SK-N-SH (cell line): ENCODE results near the gene ZSCAN10. TPM values are rescaled to one million over a fixed set of nuclear protein-coding genes. Genes with fewer than 3 reads are reported as not detected.
A peak's percentile ranks its signal among the peaks of the same experiment; 100 is the strongest.

ENCODE experiments used
- CHD2 ChIP-seq: fragments of 150-350 bp; IDR thresholded peaks from 2 replicates; pipeline ENCODE4 v1.6.1; 2018; ENCODE audit warnings: low read length; ENCODE audit not compliant: partially characterized antibody
- ELF1 ChIP-seq: IDR thresholded peaks from 2 replicates; pipeline ENCODE4 v1.4.0; 2012
- EP300 ChIP-seq, 2 experiments: IDR thresholded peaks; 2 replicates each; pipeline versions ENCODE4 v1.4.0 to v1.6.1; 2012; ENCODE audit warnings: borderline replicate concordance in 1 of 2, low read depth in 1 of 2, low read length in 1 of 2
- FOSL2 ChIP-seq: IDR thresholded peaks from 2 replicates; pipeline ENCODE4 v1.4.0; 2012; ENCODE audit warnings: low read depth, mild to moderate bottlenecking, moderate library complexity, borderline replicate concordance
- FOXM1 ChIP-seq: IDR thresholded peaks from 2 replicates; pipeline ENCODE4 v1.4.0; 2012; ENCODE audit warnings: low read depth, mild to moderate bottlenecking
- GABPA ChIP-seq: IDR thresholded peaks from 2 replicates; pipeline ENCODE4 v1.4.0; 2012; ENCODE audit warnings: low read depth, mild to moderate bottlenecking
- GATA2 ChIP-seq: sonication (generic); formaldehyde crosslinking; IDR thresholded peaks from 2 replicates; pipeline ENCODE4 v1.5.0; 2020; ENCODE audit warnings: mild to moderate bottlenecking, missing genetic modification reagents
- IRF3 ChIP-seq: fragments of 150-350 bp; IDR thresholded peaks from 2 replicates; pipeline ENCODE4 v1.6.1; 2016; ENCODE audit warnings: mild to moderate bottlenecking, low read depth, low read length
- MEF2A ChIP-seq: IDR thresholded peaks from 2 replicates; pipeline ENCODE4 v1.4.0; 2012; ENCODE audit warnings: low read depth, borderline replicate concordance
- MXI1 ChIP-seq: IDR thresholded peaks from 2 replicates; pipeline ENCODE4 v1.6.1; 2012; ENCODE audit warnings: mild to moderate bottlenecking, low read depth, low read length, improper control_type of control experiment
- POLR2AphosphoS5 ChIP-seq: IDR thresholded peaks from 2 replicates; pipeline ENCODE4 v1.6.1; 2012; ENCODE audit warnings: low read depth, low read length
- RCOR1 ChIP-seq: fragments of 150-350 bp; IDR thresholded peaks from 2 replicates; pipeline ENCODE4 v1.6.1; 2017; ENCODE audit warnings: antibody characterized with exemption, low read length
- REST ChIP-seq: IDR thresholded peaks from 2 replicates; pipeline ENCODE4 v1.6.1; 2012; ENCODE audit warnings: mild to moderate bottlenecking, low read depth, low read length, moderate library complexity
- RFX5 ChIP-seq: IDR thresholded peaks from 2 replicates; pipeline ENCODE4 v1.6.1; 2012; ENCODE audit warnings: mild to moderate bottlenecking, improper control_type of control experiment, low read length
- RXRA ChIP-seq: IDR thresholded peaks from 2 replicates; pipeline ENCODE4 v1.4.0; 2012; ENCODE audit warnings: low read depth, mild to moderate bottlenecking, borderline replicate concordance
- SIN3A ChIP-seq: IDR thresholded peaks from 2 replicates; pipeline ENCODE4 v1.6.1; 2012; ENCODE audit warnings: low read depth, mild to moderate bottlenecking, low read length, moderate library complexity, borderline replicate concordance
- SMC3 ChIP-seq: IDR thresholded peaks from 2 replicates; pipeline ENCODE4 v1.6.1; 2012; ENCODE audit warnings: low read depth, low read length, improper control_type of control experiment
- TCF12 ChIP-seq: IDR thresholded peaks from 2 replicates; pipeline ENCODE4 v1.4.0; 2012
- YY1 ChIP-seq: IDR thresholded peaks from 2 replicates; pipeline ENCODE4 v1.4.0; 2012; ENCODE audit warnings: low read depth, mild to moderate bottlenecking
- polyA plus RNA-seq, 3 experiments: library from polyadenylated mRNA; depleted of rRNA; stranded (reverse); fragments of >200 nt; gene quantifications; 2 replicates each; pipeline ENCODE4 v1.2.3, GENCODE V29; 2012

Gene ZSCAN10
- polyA plus RNA-seq, 1 of the 3 experiments (the other 2 are of a cell fraction): 0.05 TPM

GRCh38 chr16:3059041-3059722 is 39.9 kb downstream of the ZSCAN10 start (continued):
- TF ChIP-seq POLR2AphosphoS5 (0 out of 2 replicates have a peak, but pooled peaks have one; percentile 45), ELF1 (no peak), EP300 (IDR thresholded peaks at IDR 0.05; ENCODE audit: borderline replicate concordance in 1 of 2, low read depth in 1 of 2, low read length in 1 of 2) (no peak), GATA2 (CRISPR knock-in tag) (no peak), RFX5 (no peak), MXI1 (peak; percentile 65), SMC3 (peak; percentile 74), IRF3 (no peak), YY1 (no peak), FOSL2 (no peak), GABPA (no peak; the same call in 1 of the 2 replicates), REST (no peak), RCOR1 (no peak), SIN3A (peak; percentile 64; the same call in 1 of the 2 replicates), MEF2A (no peak), FOXM1 (no peak), RXRA (no peak), TCF12 (no peak), CHD2 (peak; percentile 9)
